HG03354 (cell line): ENCODE measurements around the gene TRDN.
"Not testable (repeated sequence)": the region's sequence is repeated elsewhere in the genome, so short reads cannot be mapped to it uniquely, and the experiment has no call there.

Source experiments
- ATAC-seq: cut with Tn5 transposase; IDR thresholded peaks from one replicate; pipeline ENCODE4 v1.9.1; 2021; ENCODE audit warnings: mild to moderate bottlenecking; ENCODE audit not compliant: unreplicated experiment, poor library complexity, severe bottlenecking

TRDN gene

DNA sequence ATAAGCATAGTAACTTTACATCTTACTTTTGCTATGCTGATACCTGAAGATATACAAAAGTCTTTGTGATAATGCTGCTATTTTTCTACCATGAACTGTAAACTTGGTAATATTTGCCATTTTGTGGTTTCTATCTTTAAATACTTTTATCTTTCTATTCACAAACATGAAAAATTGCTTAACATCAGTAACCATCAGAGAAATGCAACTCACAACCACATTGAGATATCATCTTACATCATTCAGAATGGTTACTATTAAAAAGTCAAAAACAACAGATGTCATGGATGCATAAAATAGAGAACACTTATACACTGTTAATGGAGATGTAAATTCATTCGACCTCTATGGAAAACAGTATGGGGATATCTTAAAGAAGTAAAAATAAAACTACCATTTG is 112.0 kb downstream of the TRDN start:
- no peak for ATAC-seq

DNA sequence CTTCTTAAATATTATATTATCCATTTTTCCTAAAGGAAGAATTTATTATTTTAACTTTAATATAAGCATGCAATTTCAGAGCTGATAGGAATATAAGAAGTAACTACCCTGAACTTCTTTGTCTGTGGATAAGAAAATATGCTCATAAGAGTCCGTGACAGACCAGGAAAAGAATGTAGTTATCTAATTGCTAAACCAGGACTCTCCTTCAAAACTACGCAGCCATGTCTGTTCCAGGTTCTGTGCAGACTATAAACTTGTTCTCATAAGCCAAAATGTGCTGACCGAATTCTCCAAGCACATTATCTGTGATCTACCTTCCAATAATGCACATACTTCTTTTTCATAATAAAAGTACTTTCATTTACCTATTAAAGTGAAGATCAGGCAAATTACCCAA is 116.5 kb downstream of the TRDN start:
- ATAC-seq = no peak

DNA sequence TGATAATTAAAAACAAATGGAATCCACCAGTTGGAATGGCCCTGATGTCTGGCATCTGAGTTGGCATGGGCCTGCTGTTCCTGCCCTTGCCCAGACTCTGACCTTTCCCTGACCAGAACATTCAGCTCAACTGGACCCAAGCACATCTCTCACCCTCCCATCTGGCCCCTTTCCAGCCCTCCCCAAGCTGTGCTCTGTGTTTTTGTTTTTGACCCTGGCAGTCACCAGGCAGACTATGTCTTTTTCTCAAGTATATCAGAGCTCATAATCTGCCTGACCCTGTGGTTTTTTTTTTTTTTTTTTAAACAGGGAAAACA is 117.6 kb downstream of the TRDN start:
- no peak for ATAC-seq

DNA sequence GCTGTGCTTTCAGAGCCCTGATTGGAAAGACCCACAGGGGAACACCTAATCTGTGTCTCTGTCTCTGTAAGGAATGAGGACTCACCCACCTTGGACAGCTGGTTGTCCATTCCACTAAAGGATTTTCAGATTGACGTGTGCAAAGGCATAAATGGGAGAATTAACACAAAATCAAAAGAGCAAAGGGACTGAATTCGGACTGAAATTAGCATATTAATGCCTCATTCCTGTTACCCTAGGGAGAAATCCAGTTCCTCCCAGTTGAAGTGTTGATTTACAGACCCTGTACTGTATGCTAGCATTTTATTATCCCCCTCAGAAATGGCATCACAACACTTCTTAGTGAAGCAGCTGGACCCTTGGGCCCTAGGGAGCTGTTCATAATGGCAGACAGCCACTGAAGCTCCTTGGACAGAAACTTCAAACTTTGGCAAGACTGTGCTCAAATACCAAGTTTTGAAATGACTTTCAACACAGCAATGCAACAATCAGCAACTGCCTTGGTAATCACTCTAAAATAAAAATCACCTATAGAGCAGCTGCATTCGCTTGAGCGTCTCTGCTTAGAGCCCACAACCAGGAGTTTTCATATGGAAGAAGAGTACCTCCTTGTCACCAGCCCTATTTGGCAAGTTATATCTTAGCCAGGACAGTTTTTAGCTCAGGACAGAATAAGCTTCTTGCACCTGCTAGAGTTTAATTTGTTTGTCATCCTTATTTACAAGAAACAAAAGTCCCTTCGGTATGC is 118.1 kb downstream of the TRDN start:
- ATAC-seq = no peak

DNA sequence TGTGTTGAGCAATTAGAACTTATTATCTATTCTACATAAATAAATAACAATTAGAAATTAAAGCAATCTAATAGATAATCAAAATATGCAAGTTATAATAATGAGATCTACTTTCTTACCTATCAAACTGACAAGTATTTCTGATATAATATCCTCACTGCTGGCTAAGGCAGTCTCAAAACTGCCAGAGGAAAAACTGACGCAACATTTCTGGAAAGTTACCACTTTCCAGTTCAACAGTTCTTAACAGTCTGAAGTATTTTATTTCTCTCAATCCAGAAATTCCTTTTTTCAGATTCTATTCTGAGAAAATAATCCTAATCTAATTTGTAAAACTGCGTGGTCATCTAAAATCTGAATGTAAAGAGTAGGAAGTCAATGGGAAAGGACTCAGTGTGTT is 121.0 kb downstream of the TRDN start:
- no peak for ATAC-seq

DNA sequence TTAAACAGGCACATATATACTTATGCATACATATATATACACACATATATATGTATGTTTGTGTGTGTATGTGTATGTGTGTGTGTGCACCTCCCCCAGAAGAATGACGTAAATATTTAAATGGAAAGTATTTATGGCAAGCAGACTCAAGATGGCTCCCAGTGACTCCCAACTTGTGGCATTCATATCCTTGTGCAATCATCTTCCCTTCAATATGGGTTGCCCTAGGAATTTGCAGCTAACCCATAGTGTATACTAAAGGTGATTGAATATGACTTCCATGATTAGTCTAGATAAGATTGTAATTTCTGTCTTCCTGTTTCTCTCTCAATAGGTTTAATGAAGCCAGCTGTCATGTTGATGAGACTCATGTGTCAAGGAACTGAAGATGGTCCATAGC is 127.6 kb downstream of the TRDN start:
- no peak for ATAC-seq

DNA sequence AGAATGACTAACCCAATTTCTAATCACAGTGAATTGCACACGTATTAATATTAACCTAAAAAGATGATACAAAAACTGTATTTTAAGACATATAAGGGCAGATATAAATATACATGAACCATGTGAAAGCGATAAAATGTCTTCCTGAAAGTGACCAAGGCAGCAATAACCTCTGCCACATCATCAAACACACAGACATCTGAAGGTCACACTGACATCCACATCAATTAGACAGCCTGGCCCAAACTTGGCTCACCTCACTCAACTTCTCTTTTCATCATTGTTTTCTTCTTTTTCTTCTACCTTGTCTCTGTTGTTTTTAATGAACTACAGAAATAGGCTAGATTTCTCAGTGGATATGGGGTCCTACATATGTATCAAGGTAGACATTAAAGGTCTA is 128.5 kb downstream of the TRDN start:
- ATAC-seq = no peak

DNA sequence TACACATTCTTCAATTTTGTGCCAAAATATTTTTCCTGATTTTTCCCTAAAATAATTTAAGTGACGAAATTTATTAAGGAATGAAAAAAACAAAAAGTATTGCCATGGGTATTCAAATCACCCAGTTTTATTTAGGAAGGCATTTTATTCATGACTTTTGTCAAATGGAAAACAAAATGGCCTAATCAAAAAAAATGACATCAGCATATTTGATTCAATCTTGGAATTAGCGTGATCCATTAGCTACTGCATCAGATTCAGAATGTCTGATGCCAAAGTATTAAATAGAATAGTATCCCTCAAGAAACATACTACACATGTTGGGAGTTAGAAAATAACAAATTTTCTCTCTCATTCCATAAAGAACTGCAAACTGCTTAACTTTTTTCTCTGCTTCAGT is 129.2 kb downstream of the TRDN start:
- ATAC-seq = no peak

DNA sequence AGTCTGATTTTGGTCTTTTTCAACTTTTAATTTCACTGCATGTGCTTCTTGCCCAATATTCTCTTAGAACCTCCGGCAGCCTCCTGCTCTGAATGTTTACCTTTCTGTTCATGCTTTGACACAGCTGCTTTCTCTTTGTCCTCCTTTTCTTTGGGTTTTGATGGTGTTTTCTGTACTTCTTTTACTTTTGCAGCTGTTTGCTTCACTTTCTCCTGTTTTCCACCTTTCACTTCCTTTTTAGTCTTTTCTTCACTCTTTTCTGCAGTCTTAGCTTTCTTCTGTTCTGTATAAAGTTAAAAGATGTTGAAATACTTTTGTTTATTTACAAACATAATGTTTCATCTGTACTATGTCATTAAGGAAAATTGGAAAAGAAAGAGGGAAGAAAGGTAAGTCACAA is 133.1 kb downstream of the TRDN start:
- no peak for ATAC-seq

DNA sequence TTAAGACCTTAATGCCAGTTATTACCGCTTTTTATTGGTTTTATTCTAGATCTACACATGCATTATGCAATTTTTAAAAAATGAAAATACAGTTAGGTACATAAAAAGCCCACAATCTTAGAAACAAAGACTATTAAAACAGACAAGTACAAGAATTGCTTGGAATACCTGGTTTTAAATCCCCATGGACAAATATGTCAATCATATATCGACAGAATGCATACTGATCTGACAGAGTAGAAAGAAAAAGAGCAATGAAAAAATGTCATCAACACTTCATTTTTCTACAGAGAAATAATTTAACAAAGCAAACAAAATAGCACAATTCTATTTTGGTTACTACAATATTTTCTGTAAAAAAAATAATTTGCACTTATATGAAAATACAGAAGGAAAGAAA is 139.7 kb downstream of the TRDN start:
- no peak for ATAC-seq

DNA sequence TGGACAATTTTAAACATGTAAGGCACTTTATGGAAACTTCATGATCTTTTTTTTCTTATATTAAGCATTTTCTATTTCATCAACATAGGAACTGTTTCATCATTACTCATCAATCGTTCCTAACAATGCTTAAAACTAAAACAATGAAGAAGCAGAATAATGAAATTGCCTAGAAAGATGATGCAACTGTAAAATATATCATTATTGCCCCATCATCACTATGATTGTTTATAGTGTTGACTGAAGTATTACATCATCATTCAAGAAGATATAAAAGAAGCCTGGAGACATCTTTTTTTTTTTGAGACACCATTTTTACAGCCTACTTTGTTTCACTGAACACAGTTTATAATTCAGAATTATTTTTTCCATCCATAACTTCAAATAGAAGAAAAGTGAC is 147.2 kb downstream of the TRDN start:
- no peak for ATAC-seq

DNA sequence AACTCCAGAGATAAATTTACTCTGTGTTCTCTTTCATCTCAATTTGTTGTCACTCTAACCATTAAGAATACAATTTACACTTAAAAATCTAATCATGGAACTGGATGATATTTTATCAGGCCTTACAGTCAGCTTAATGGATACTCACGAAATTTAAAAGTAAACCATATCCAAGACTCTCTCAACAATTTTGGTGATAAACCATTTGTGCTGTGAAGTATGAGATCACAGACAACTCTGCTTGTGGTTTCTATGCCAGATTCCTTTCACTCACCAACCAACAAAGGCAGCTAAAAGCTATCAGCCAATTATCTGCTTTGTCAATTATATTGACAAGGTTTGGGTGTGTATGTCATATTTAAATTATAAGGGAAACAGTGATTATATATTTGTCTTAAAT is 155.8 kb downstream of the TRDN start:
- ATAC-seq = no peak

DNA sequence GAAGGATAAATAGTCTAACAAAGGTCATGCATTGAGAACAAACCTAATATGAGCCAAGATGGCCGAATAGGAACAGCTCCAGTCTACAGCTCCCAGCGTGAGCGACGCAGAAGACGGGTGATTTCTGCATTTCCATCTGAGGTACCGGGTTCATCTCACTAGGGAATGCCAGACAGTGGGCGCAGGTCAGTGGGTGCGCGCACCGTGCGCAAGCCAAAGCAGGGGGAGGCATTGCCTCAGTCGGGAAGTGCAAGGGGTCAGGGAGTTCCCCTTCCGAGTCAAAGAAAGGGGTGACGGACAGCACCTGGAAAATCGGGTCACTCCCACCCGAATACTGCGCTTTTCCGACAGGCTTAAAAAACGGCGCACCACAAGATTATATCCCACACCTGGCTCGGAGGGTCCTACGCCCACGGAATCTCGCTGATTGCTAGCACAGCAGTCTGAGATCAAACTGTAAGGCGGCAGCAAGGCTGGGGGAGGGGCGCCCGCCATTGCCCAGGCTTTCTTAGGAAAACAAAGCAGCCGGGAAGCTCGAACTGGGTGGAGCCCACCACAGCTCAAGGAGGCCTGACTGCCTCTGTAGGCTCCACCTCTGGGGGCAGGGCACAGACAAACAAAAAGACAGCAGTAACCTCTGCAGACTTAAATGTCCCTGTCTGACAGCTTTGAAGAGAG is 164.6 kb downstream of the TRDN start:
- not testable (repeated sequence) for ATAC-seq

DNA sequence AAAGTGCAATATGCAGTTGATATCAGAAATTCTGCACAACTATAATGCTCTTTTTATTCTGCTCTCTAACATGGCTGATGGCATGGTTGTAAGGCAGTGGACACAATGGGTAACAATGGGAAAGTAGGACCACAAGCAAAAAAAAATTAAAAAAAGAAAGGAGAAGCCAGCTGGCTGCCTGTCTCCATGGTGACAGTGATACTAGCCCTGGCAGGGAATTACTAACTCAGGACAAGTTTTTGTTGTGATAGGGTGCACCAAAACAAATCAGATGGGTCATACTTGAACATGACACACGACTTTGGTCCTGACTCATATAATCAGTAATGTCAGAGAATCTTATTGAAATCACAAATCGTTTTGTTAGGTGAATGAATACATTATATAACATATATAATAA is 169.4 kb downstream of the TRDN start:
- no peak for ATAC-seq

DNA sequence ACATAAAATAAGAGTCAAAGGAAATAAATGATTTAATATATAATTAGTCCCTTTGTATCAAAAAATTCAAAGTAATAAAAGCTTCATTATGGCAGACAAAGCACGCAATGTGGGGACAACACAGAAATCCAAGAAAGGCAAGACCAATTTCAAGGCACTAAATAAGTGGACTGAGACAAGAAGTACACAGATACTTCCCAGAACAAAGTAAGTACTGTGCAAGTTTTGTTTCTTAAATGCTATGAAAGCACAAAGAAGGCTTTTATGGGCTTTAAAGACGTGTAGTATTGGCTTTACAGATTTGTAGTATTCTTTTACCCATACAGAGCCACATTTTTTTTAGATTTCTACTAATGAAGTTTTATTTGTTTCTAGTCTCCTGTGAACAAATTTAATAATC is 174.6 kb downstream of the TRDN start:
- no peak for ATAC-seq

DNA sequence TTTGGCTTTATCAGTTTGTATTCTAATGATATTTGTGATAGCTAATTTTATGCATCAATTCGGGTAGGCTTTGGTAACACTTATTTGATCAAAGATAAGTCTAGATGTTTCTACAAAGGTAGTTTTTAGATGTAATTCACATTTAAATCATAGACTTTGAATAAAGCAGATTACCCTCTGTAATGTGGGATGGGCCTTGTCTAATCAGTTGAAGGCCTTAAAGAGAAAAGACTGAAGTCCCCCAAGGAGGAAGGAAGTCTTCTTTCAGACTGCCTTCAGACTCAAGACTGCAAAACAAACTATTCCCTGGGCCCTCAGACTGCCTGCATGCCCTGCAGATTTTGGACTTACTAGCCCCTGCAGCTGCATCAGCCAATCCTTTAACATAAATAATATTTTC is 178.5 kb downstream of the TRDN start:
- ATAC-seq = no peak

DNA sequence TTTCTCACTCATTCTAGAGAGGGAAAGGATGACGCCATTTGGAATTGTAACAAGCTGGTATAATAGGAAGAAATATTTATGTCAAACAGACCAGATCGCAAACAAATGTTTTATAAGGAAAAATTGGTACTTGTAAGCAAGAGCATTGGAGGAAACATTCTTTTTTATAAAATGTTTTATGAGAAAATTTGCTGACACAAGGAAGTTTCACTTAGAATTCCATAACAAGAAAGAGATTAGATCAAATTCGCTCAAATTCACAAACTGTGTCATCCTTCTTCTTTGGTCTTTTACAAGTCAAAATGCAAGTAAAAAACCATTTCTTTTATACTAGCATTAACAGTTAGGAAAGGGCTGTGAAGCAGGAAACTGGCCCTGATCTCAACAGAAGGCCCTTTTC is 179.9 kb downstream of the TRDN start:
- no peak for ATAC-seq

DNA sequence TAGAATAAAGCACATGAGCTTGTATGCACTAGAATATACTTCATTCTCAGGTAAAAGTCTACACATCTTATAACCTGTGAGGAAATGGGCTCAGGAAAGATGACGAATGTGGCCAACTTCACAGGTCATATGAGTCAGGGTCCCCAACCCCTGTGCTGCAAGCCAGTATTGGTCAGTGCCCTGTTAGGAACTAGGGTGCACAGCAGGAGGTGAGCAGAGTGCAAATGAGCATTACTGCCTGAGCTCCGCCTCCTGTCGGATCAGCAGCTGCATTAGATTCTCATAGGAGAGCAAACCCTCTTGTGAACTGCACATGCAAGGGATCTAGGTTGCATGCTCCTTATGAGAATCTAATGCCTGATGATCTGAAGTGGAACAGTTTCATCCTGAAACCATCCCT is 182.3 kb downstream of the TRDN start:
- no peak for ATAC-seq

DNA sequence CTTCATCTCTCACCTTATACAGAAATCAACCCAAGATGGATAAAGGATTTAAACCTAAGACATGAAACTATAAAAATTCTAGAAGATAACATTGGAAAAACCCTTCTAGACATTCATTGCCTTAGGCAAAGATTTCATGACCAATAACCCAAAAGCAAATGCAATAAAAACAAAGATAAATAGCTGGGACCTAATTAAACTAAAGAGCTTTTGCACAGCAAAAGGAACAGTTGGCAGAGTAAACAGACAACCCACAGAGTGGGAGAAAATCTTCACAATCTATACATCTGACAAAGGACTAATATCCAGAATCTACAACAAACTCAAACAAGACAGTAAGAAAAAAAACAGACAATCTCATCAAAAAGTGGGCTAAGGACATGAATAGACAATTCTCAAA is 183.7 kb downstream of the TRDN start:
- not testable (repeated sequence) for ATAC-seq

DNA sequence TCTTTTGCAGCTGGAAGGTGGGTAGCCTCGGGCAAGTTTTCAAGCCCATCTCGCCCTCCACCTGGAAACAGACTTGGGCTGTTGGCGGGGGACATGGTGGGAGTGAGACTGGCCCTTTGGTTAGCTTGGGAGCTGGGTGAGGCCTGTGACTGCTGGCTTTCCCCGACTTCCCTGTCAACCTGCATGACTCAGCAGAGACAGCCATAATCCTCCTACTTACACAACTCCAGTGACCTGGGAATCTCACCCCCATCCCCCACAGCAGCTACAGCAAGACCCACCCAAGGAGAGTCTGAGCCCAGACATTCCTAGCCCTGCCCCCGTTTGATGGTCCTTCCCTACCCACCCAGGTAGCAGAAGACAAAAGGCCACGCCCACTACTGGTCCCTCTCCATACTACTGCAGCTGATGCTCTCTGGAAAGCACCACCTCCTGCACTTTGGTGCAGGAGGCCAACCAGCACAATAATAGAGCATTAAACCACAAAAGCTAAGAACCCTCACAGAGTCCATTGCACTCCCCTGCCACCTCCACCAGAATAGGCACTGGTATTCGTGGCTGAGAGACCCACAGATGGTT is 188.4 kb downstream of the TRDN start:
- ATAC-seq = no peak

DNA sequence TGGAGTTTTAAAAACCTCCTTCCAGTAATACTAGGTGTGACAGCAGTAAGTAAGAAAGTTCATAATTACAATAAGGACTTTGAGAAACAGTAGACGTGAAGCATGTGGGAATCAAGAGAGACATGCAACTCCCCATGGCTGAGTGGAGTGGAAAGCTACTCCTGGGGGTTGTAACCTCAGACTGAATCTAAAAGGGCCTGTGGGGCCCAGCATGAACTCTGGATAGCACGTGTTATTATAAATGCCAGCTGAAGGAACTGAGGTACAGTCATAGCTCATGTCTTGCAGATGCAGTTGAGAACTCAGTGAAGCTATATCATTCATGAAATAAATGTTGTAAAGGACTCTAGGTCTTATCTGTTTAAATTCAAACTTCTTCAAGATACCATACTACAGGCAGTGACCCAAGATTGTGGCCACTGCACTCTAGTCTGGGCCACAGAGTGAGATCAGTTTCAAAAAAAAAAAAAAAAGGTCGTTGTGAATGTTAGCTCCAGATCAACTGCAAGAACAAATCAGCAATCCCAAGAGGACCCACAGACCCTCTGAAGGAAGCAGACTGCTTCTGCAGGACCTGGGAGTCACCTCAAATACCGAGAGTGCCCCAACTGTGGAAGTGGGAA is 189.3 kb downstream of the TRDN start:
- ATAC-seq = no peak
